ENCODE data around the gene MTAP. TPM values are rescaled to one million over a fixed set of nuclear protein-coding genes. Genes with fewer than 3 reads are reported as not detected.

MTAP gene
- total RNA-seq, result 30.4 and 43.2 TPM in 2 replicates

- peak; percentile 88 for ATAC-seq (ENCODE audit: low read depth)
- Mint-ChIP-seq H3K9me3 (no peaks in the 10 kb centered on the region), H3K4me3 (peak within 1 kb of the TSS; percentile 99), H3K36me3 (ENCODE audit: low read depth) (peaks cover 16% of the 10 kb centered on the region), H3K27me3 (peaks cover 14% of the 10 kb centered on the region), H3K4me1 (peaks cover 54% of the 10 kb centered on the region), H3K27ac (peak within 1 kb of the TSS; percentile 91)
- TF ChIP-seq CTCF (IDR thresholded peaks at IDR 0.05), result no peak
- intact Hi-C loops (cut with micrococcal nuclease), result loop anchor here (1.0 to 10.0 kb wide), 7 partner anchors 11 to 1180 kb away; partner anchors contain the start of genes CDKN2B, FOCAD, HACD4 and MLLT3
- POLR2A ChIA-PET, result interaction anchor here (0.6 to 2.4 kb wide), 12 partner anchors 9 to 619 kb away, joined by 3 to 14 read pairs (median 3); partner anchors contain the start of genes CDKN2A, CDKN2B and CDKN2B-AS1
- peak; percentile 68 for DNase-seq
- CTCF ChIA-PET, result interaction anchor here (1.0 to 1.9 kb wide), 3 partner anchors 11 to 436 kb away, joined by 3 to 5 read pairs (median 3); no protein-coding TSS in a partner anchor
Measured at GRCh38 chr9:21802418-21803000, at the start of gene MTAP. TSS of gene MTAP (plus strand) at chr9:21802636. CDS start at chr9:21802749, 113 bp downstream.

- Mint-ChIP-seq H3K4me3 (no peak overlapping the region), H3K27me3 (peaks cover 16% of the 10 kb centered on the region), H3K27ac (no peak overlapping the region), H3K4me1 (no peaks in the 10 kb centered on the region), H3K36me3 (ENCODE audit: low read depth) (no peaks in the 10 kb centered on the region), H3K9me3 (no peaks in the 10 kb centered on the region)
- no peak for DNase-seq
- no peak for TF ChIP-seq CTCF (IDR thresholded peaks at IDR 0.05)
- ATAC-seq (ENCODE audit: low read depth), result no peak
- POLR2A ChIA-PET, result no interaction called here
- CTCF ChIA-PET, result no interaction called here
- intact Hi-C loops (cut with micrococcal nuclease), result no loop called here
Measured at GRCh38 chr9:21753523-21753922, 48.9 kb upstream of the MTAP start.

- H3K9me3 Mint-ChIP-seq, result no peaks in the 10 kb centered on the region
- CTCF ChIA-PET, result no interaction called here
- POLR2A ChIA-PET, result no interaction called here
- peaks cover 16% of the 10 kb centered on the region for H3K27me3 Mint-ChIP-seq
- ATAC-seq (ENCODE audit: low read depth) (no peak), DNase-seq (no peak)
- TF ChIP-seq CTCF (IDR thresholded peaks at IDR 0.05), result no peak
- H3K36me3 Mint-ChIP-seq (ENCODE audit: low read depth), result no peaks in the 10 kb centered on the region
- intact Hi-C loops (cut with micrococcal nuclease), result no loop called here
- H3K4me1 Mint-ChIP-seq, result no peaks in the 10 kb centered on the region
- no peak overlapping the region for H3K4me3 Mint-ChIP-seq
- H3K27ac Mint-ChIP-seq, result no peak overlapping the region
Measured at GRCh38 chr9:21754741-21755140, 47.7 kb upstream of the MTAP start.

- ChIA-PET POLR2A (no interaction called here), CTCF (no interaction called here)
- DNase-seq (no peak), ATAC-seq (ENCODE audit: low read depth) (no peak)
- Mint-ChIP-seq H3K4me3 (no peak overlapping the region), H3K36me3 (ENCODE audit: low read depth) (no peaks in the 10 kb centered on the region), H3K4me1 (no peaks in the 10 kb centered on the region), H3K9me3 (no peaks in the 10 kb centered on the region), H3K27me3 (peaks cover 21% of the 10 kb centered on the region), H3K27ac (no peak overlapping the region)
- TF ChIP-seq CTCF (IDR thresholded peaks at IDR 0.05), result no peak
- intact Hi-C loops (cut with micrococcal nuclease), result no loop called here
Measured at GRCh38 chr9:21758540-21758939, 43.9 kb upstream of the MTAP start.

GRCh38 chr9:21761309-21761901 lies 41.0 kb upstream of the MTAP start:
- no peak for ATAC-seq (ENCODE audit: low read depth)
- no peak for TF ChIP-seq CTCF (IDR thresholded peaks at IDR 0.05)
- no peak for DNase-seq
- ChIA-PET CTCF (no interaction called here), POLR2A (no interaction called here)
- Mint-ChIP-seq H3K9me3 (no peaks in the 10 kb centered on the region), H3K27me3 (peaks cover 21% of the 10 kb centered on the region), H3K36me3 (ENCODE audit: low read depth) (no peaks in the 10 kb centered on the region), H3K27ac (no peak overlapping the region), H3K4me3 (no peak overlapping the region), H3K4me1 (no peaks in the 10 kb centered on the region)
- intact Hi-C loops (cut with micrococcal nuclease), result no loop called here
